HEK293T (cell line): ENCODE data around the gene TIGD4.

Experiments used
- CTCF ChIA-PET: fragments of 350-600 bp; formaldehyde crosslinking; extraction: SDS; loops from one replicate; lab custom pipeline; 2021; ENCODE audit warnings: antibody characterized with exemption, inconsistent platforms; lab: Yijun Ruan, JAX
- POLR2A ChIA-PET: fragments of 350-600 bp; formaldehyde crosslinking; extraction: SDS; loops from one replicate; lab custom pipeline; 2020; ENCODE audit warnings: antibody characterized with exemption, inconsistent platforms; lab: Yijun Ruan, JAX
- DNase-seq: peaks from one replicate; pipeline ENCODE4 v3.0.0; 2012; ENCODE audit warnings: mixed read lengths; ENCODE audit errors: extremely low spot score
- ARNT ChIP-seq: fragments of 450-650 bp; IDR thresholded peaks from 2 replicates; pipeline ENCODE4 v1.6.1; 2017; ENCODE audit warnings: mild to moderate bottlenecking
- BHLHE40 ChIP-seq: fragments of 450-650 bp; IDR thresholded peaks from 2 replicates; pipeline ENCODE4 v1.6.1; 2016; ENCODE audit warnings: mild to moderate bottlenecking, moderate library complexity, borderline replicate concordance
- CTBP1 ChIP-seq: fragments of 450-650 bp; IDR thresholded peaks from 2 replicates; pipeline ENCODE4 v1.6.1; 2016; ENCODE audit warnings: borderline replicate concordance
- ELF4 ChIP-seq: fragments of 450-650 bp; IDR thresholded peaks from 2 replicates; pipeline ENCODE4 v1.6.1; 2017; ENCODE audit warnings: antibody characterized with exemption
- FOXA1 ChIP-seq: fragments of 450-650 bp; IDR thresholded peaks from 2 replicates; pipeline ENCODE4 v1.6.1; 2016; ENCODE audit warnings: mild to moderate bottlenecking
- FOXK2 ChIP-seq: fragments of 450-650 bp; IDR thresholded peaks from 2 replicates; pipeline ENCODE4 v1.6.1; 2016; ENCODE audit warnings: mild to moderate bottlenecking
- FOXM1 ChIP-seq: fragments of 450-650 bp; IDR thresholded peaks from 2 replicates; pipeline ENCODE4 v1.6.1; 2017; ENCODE audit warnings: mild to moderate bottlenecking, borderline replicate concordance
- HDGF ChIP-seq: fragments of 450-650 bp; IDR thresholded peaks from 2 replicates; pipeline ENCODE4 v1.6.1; 2017; ENCODE audit warnings: antibody characterized with exemption, borderline replicate concordance
- L3MBTL2 ChIP-seq: fragments of 450-650 bp; conservative IDR thresholded peaks from 2 replicates; pipeline ENCODE4 v1.6.1; 2016; ENCODE audit warnings: mild to moderate bottlenecking
- LEF1 ChIP-seq: fragments of 450-650 bp; IDR thresholded peaks from 2 replicates; pipeline ENCODE4 v1.6.1; 2017; ENCODE audit warnings: mild to moderate bottlenecking, borderline replicate concordance
- NFRKB ChIP-seq: fragments of 450-650 bp; IDR thresholded peaks from 2 replicates; pipeline ENCODE4 v1.6.1; 2016; ENCODE audit warnings: mild to moderate bottlenecking, moderate library complexity
- SP1 ChIP-seq: fragments of 450-650 bp; IDR thresholded peaks from 2 replicates; pipeline ENCODE4 v1.6.1; 2017
- SUZ12 ChIP-seq: fragments of 450-650 bp; IDR thresholded peaks from 2 replicates; pipeline ENCODE4 v1.6.1; 2016; ENCODE audit warnings: mild to moderate bottlenecking
- TARDBP ChIP-seq: fragments of 450-650 bp; IDR thresholded peaks from 2 replicates; pipeline ENCODE4 v1.6.1; 2016
- ZNF384 ChIP-seq: fragments of 450-650 bp; IDR thresholded peaks from 2 replicates; pipeline ENCODE4 v1.6.1; 2016
- TF ChIP-seq, protein P1 (sequence below): fragments of 450-650 bp; IDR thresholded peaks from 2 replicates; pipeline ENCODE4 v1.6.1; 2016

Gene TIGD4

DNA sequence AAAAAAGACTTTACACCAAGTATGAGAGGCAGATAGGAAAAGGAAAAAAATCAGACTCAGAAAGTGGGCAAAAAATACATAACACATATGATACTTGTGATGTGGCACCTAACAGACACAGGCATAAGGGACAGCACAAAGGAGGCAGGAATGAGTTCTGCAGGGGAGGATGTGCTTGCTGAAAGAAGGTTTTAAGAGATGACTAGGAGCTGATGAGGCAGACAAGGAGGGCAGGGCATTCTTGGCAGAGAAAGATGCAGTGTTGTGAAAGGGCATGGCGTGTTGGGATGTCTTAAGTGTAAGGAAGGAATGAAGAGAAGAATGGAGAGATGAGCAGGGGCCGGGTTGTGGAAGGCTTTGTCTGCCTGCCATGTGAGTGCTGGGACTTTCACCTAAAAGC, 50.1 kb downstream of the TIGD4 start:
- ChIA-PET CTCF (no interaction called here), POLR2A (no interaction called here)
- no peak for DNase-seq
- no peak for TF ChIP-seq SP1
- no peak for TF ChIP-seq NFRKB
- no peak for TF ChIP-seq SUZ12

- TF ChIP-seq CTBP1 (no peak), FOXM1 (no peak), SUZ12 (no peak), L3MBTL2 (no peak), FOXK2 (no peak), BHLHE40 (no peak), ELF4 (no peak), TARDBP (no peak)
- POLR2A ChIA-PET: no interaction called here
- DNase-seq: no peak
- CTCF ChIA-PET: interaction anchor here (1.2 kb wide), 1 partner anchor 320 kb away, joined by 3 read pairs; no protein-coding TSS in a partner anchor
Measured at GRCh38 chr4:152728343-152728742, 51.2 kb downstream of the TIGD4 start.

DNA sequence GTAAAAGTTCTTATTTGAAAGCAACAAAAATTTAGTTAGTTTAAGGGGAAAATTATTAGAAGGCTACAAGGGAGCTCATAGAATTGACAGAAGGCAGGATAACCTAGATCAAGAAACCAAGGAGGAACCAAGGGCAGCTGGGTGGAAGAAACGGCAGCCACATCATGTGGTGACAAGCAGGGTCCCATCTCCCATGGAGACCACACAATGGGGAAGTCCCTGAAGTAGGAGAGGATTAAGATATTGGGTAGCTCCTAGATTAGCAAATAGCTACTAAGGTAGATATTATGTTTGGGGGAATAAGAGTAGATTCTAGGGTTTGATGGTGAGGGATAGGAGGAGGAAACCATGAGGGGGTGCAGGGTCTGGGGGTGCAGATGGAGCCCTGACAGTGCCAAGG, 51.7 kb downstream of the TIGD4 start:
- TF ChIP-seq TARDBP (no peak), NFRKB (no peak), L3MBTL2 (no peak), HDGF (no peak), BHLHE40 (no peak)
- POLR2A ChIA-PET: no interaction called here
- CTCF ChIA-PET: interaction anchor here (0.9 to 1.2 kb wide), 2 partner anchors 227 to 319 kb away, joined by 3 read pairs; no protein-coding TSS in a partner anchor
- DNase-seq: no peak

DNA sequence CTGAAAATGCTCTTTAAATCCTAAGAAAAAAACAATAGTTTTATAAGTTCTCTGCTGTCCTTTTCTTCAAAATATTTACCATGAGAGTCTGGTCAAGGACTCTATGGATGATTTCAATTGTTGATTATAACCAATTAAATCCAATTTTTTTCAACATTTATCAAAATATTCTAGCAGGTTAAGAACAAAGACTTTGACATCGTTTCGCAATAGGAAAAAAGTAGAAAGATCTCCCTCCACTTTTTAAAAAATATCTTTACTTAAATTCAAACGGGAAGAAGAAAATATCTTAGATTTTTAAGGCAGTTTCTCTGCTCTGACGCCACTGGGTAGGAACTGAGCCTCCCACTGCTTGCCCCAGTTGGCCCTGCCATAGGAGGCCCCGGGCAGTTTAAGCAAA, 55.0 kb downstream of the TIGD4 start:
- TF ChIP-seq ELF4 (no peak), TARDBP (no peak), ARNT (no peak), FOXA1 (no peak), BHLHE40 (no peak), LEF1 (no peak), SP1 (no peak), HDGF (no peak), ZNF384 (no peak), FOXK2 (no peak), FOXM1 (no peak), L3MBTL2 (no peak), SUZ12 (no peak), CTBP1 (no peak), NFRKB (no peak)
- TF ChIP-seq, protein P1, sequence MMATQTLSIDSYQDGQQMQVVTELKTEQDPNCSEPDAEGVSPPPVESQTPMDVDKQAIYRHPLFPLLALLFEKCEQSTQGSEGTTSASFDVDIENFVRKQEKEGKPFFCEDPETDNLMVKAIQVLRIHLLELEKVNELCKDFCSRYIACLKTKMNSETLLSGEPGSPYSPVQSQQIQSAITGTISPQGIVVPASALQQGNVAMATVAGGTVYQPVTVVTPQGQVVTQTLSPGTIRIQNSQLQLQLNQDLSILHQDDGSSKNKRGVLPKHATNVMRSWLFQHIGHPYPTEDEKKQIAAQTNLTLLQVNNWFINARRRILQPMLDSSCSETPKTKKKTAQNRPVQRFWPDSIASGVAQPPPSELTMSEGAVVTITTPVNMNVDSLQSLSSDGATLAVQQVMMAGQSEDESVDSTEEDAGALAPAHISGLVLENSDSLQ: no peak
- ChIA-PET POLR2A (no interaction called here), CTCF (no interaction called here)

GRCh38 chr4:152723236-152723635, 56.3 kb downstream of the TIGD4 start:
- ChIA-PET CTCF (interaction anchor here (0.7 kb wide), 1 partner anchor 36 kb away, joined by 3 read pairs; no protein-coding TSS in a partner anchor), POLR2A (no interaction called here)
- no peak for DNase-seq
- TF ChIP-seq LEF1 (no peak), NFRKB (no peak), L3MBTL2 (no peak)

More for the DNA sequence above, 55.0 kb downstream of the TIGD4 start:
- no peak for DNase-seq

DNA sequence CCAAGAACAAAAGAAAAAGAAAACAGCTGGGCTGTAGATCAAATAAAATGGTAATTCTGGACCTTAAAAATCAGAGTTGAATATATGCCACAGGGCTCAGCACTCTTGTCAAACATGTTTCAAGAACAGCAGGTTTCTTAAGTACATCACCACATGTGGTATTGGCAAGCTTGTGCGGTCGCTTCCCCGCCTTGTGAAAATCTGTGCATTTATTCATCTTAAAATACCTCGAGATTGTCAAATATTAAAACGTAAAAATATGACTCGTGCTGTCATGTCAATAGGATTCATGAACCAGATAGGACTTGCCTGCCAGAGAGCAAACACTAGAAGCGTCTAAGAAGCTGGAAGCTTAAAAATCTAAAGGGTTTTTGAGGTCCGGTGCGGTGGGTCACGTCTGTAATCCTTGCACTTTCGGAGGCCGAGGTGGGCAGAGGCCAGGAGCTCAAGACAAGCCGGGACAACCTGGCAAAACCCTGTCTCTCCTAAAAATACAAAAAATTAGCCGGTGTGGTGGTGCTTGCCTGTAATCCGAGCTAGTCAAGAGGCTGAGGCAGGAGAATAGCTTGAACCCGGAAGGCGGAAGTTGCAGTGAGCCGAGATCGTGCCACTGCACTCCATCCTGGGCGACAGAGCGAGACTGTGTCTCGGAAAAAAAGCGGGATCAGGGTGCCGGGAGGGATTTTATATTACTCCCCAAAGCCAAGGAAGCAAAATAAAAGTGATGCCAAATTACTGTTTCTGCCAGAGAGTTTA, 59.6 kb downstream of the TIGD4 start:
- TF ChIP-seq SUZ12: no peak
- TF ChIP-seq ELF4: no peak
- TF ChIP-seq CTBP1: no peak
- TF ChIP-seq SP1: no peak
- no peak for TF ChIP-seq FOXK2
- no peak for TF ChIP-seq BHLHE40
- no peak for TF ChIP-seq ZNF384
- TF ChIP-seq, protein P1: no peak
- no peak for TF ChIP-seq TARDBP
- TF ChIP-seq ARNT: no peak
- no peak for TF ChIP-seq HDGF
- no peak for DNase-seq
- POLR2A ChIA-PET: no interaction called here
- CTCF ChIA-PET: interaction anchor here (1.1 kb wide), 1 partner anchor 15 kb away, joined by 3 read pairs; no protein-coding TSS in a partner anchor
